HPDE6-E6E7 (cell line): Measurements from ENCODE around the gene PCDHGA1.

Experiments
- DNase-seq: peaks from one replicate; pipeline ENCODE4 v3.0.0; 2011; ENCODE audit warnings: missing footprints; ENCODE audit errors: extremely low spot score

The PCDHGA1 gene

GRCh38 chr5:141529873-141530272 is 199.6 kb downstream of the PCDHGA1 start:
- DNase-seq = no peak

GRCh38 chr5:141532726-141533125 is 202.4 kb downstream of the PCDHGA1 start:
- DNase-seq = no peak

GRCh38 chr5:141533897-141534296 is 203.6 kb downstream of the PCDHGA1 start:
- no peak for DNase-seq

DNA sequence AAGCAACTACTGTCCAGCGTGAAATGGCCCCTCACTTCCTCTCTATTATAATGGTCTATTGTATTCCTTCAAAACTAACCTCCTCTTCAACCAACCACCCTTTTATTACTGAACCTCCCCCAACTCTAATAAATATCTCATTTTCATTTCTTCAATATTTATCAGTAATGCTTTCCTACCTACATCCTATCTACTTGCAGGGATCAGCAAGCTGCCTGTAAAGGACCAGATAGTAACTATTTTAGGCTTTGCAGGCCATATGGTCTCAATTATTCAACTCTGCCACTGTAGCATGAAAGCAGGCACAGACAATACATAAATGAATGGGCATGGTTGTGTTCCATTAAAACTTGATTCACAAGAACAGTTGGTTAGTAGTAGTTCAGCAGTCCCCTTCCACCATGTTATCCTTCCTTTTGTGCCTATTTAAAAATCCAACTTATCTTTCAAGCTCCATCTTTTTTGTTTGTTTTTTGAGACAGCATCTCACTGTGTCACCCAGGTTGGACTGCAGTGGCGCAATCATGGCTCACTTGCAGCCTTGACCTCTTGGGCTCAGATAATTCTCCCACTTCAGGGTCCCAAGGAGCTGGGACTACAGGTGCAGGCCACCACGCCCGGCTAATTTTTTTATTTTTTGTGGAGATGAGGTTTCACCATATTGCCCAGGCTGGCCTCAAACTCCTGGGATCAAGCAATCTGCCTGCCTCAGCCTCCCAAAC is 204.3 kb downstream of the PCDHGA1 start:
- no peak for DNase-seq

- no peak for DNase-seq
These were observed 212.7 kb downstream of the PCDHGA1 start for GRCh38 chr5:141543053-141543452.

- no peak for DNase-seq
These were observed 217.2 kb downstream of the PCDHGA1 start for GRCh38 chr5:141547488-141547887.

DNA sequence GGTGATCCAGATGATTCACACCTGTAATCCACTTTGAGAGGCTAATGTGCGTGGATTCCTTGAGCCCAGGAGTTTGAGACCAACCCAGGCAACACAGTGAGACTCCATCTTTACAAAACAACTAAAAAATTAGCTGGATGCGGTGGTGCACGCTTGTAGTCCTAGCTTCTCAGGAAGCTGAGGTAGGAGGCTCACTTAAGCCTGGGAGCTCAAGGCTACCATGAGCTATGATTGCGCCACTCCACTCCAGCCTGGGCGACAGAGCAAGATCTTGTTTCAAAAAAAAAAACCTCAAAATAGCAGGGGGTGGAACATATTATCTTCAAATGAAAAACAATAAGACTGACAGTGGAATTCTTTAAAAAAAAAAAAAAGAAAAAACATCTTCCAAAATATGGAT is 217.6 kb downstream of the PCDHGA1 start:
- DNase-seq = no peak

GRCh38 chr5:141557681-141558136 is 227.4 kb downstream of the PCDHGA1 start:
- DNase-seq = peak; percentile 89

DNA sequence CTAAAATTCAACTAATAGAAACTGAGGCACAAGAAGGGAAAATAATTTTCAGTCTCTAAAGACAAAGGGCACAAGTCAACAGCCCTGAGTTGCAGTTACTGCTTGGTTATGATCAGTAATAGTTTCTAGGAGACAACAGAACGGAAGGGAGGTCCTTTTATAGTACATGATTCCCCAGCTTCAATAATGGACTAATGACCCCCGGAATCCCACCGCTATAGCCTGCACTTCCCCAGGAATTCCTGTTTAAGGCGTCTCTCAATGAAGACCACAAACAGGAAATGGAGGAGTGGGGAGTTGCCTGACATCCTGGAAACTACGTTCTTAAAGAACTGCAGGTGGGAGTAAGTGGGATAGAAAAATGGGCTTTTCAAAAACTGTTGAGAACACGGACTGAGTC is 227.8 kb downstream of the PCDHGA1 start:
- no peak for DNase-seq

GRCh38 chr5:141559461-141559860 is 229.1 kb downstream of the PCDHGA1 start:
- DNase-seq = peak; percentile 25

GRCh38 chr5:141560151-141560550 is 229.8 kb downstream of the PCDHGA1 start:
- DNase-seq = no peak

GRCh38 chr5:141560725-141561483 is 230.6 kb downstream of the PCDHGA1 start:
- DNase-seq = peak; percentile 83
